ENCODE measurements around the gene PDE1C. TPM values are rescaled to one million over a fixed set of nuclear protein-coding genes. Genes with fewer than 3 reads are reported as not detected.

PDE1C gene
- total and polyA plus RNA-seq, 2 donors (not counting 1 experiment from before 2014, with no cell fraction given): 16.6 to 27.6 TPM

- Histone ChIP-seq H3K79me2 (ENCODE audit: control insufficient read depth, insufficient read depth, low read length) (no peaks in the 10 kb centered on the region), H4K20me1 (ENCODE audit: control insufficient read depth, extremely low read depth, insufficient read depth, low read length) (no peaks in the 10 kb centered on the region), H3K4me1 (ENCODE audit: control insufficient read depth, extremely low read depth, insufficient read depth, low read length) (no peaks in the 10 kb centered on the region), H3K9ac (ENCODE audit: insufficient read depth, low read length) (no peak overlapping the region), H3K27ac (ENCODE audit: insufficient read depth, low read length) (no peak overlapping the region), H3K36me3 (ENCODE audit: control insufficient read depth, insufficient read depth, low read length) (no peaks in the 10 kb centered on the region), H2AFZ (ENCODE audit: low read length) (no peak overlapping the region), H3K9me3 (ENCODE audit: control insufficient read depth, insufficient read depth, low read depth, low read length) (no peaks in the 10 kb centered on the region), H3K27me3 (ENCODE audit: control insufficient read depth, insufficient read depth, low read length) (no peaks in the 10 kb centered on the region), H3K4me3 (replicated peaks in 1 of 4; ENCODE audit: control extremely low read depth in 1 of 4, insufficient read depth in 1 of 4, low read depth in 3 of 4, low read length in 4 of 4) (no peak overlapping the region), H3K4me2 (ENCODE audit: extremely low read depth, insufficient read depth, low read length) (no peak overlapping the region)
- TF ChIP-seq CTCF (conservative IDR thresholded peaks at IDR 0.05 in 1 of 2, IDR thresholded peaks at IDR 0.05 in 1 of 2; ENCODE audit: low read depth in 1 of 2, low read length in 2 of 2): no peak
- TF ChIP-seq EZH2 (IDR thresholded peaks at IDR 0.05; ENCODE audit: low read length, missing control alignments): no peak
- no peak for DNase-seq (ENCODE audit: low read depth in 2 of 2)
These were observed 150.4 kb downstream of the PDE1C start for GRCh38 chr7:31919678-31920369.

GRCh38 chr7:31918706-31919393 lies 151.4 kb downstream of the PDE1C start:
- no peaks in the 10 kb centered on the region for H3K9me3 ChIP-seq (ENCODE audit: control insufficient read depth, insufficient read depth, low read depth, low read length)
- no peaks in the 10 kb centered on the region for H3K36me3 ChIP-seq (ENCODE audit: control insufficient read depth, insufficient read depth, low read length)
- no peak overlapping the region for H3K4me2 ChIP-seq (ENCODE audit: extremely low read depth, insufficient read depth, low read length)
- no peaks in the 10 kb centered on the region for H4K20me1 ChIP-seq (ENCODE audit: control insufficient read depth, extremely low read depth, insufficient read depth, low read length)
- no peaks in the 10 kb centered on the region for H3K27me3 ChIP-seq (ENCODE audit: control insufficient read depth, insufficient read depth, low read length)
- no peaks in the 10 kb centered on the region for H3K4me1 ChIP-seq (ENCODE audit: control insufficient read depth, extremely low read depth, insufficient read depth, low read length)
- H2AFZ ChIP-seq (ENCODE audit: low read length): no peak overlapping the region
- H3K27ac ChIP-seq (ENCODE audit: insufficient read depth, low read length): no peak overlapping the region
- DNase-seq (ENCODE audit: low read depth in 2 of 2): no peak
- no peak overlapping the region for H3K4me3 ChIP-seq (replicated peaks in 1 of 4; ENCODE audit: control extremely low read depth in 1 of 4, insufficient read depth in 1 of 4, low read depth in 3 of 4, low read length in 4 of 4)
- TF ChIP-seq EZH2 (IDR thresholded peaks at IDR 0.05; ENCODE audit: low read length, missing control alignments): no peak
- TF ChIP-seq CTCF (conservative IDR thresholded peaks at IDR 0.05 in 1 of 2, IDR thresholded peaks at IDR 0.05 in 1 of 2; ENCODE audit: low read depth in 1 of 2, low read length in 2 of 2): no peak
- no peak overlapping the region for H3K9ac ChIP-seq (ENCODE audit: insufficient read depth, low read length)
- H3K79me2 ChIP-seq (ENCODE audit: control insufficient read depth, insufficient read depth, low read length): no peaks in the 10 kb centered on the region

- DNase-seq (ENCODE audit: low read depth in 2 of 2): peak in 1 of 2 donors; percentile 58
- Histone ChIP-seq H3K4me3 (replicated peaks in 1 of 4; ENCODE audit: control extremely low read depth in 1 of 4, insufficient read depth in 1 of 4, low read depth in 3 of 4, low read length in 4 of 4) (no peak overlapping the region), H2AFZ (ENCODE audit: low read length) (no peak overlapping the region)
These were observed 153.0 kb downstream of the PDE1C start for GRCh38 chr7:31917256-31917655.

More at GRCh38 chr7:31917256-31917655, 153.0 kb downstream of the PDE1C start:
- no peaks in the 10 kb centered on the region for H3K36me3 ChIP-seq (ENCODE audit: control insufficient read depth, insufficient read depth, low read length)
- no peak overlapping the region for H3K4me2 ChIP-seq (ENCODE audit: extremely low read depth, insufficient read depth, low read length)
- H3K27ac ChIP-seq (ENCODE audit: insufficient read depth, low read length): no peak overlapping the region
- no peaks in the 10 kb centered on the region for H3K27me3 ChIP-seq (ENCODE audit: control insufficient read depth, insufficient read depth, low read length)
- no peaks in the 10 kb centered on the region for H3K4me1 ChIP-seq (ENCODE audit: control insufficient read depth, extremely low read depth, insufficient read depth, low read length)
- H3K9me3 ChIP-seq (ENCODE audit: control insufficient read depth, insufficient read depth, low read depth, low read length): no peaks in the 10 kb centered on the region
- no peak for TF ChIP-seq EZH2 (IDR thresholded peaks at IDR 0.05; ENCODE audit: low read length, missing control alignments)
- no peak for TF ChIP-seq CTCF (conservative IDR thresholded peaks at IDR 0.05 in 1 of 2, IDR thresholded peaks at IDR 0.05 in 1 of 2; ENCODE audit: low read depth in 1 of 2, low read length in 2 of 2)
- no peaks in the 10 kb centered on the region for H3K79me2 ChIP-seq (ENCODE audit: control insufficient read depth, insufficient read depth, low read length)
- H3K9ac ChIP-seq (ENCODE audit: insufficient read depth, low read length): no peak overlapping the region
- H4K20me1 ChIP-seq (ENCODE audit: control insufficient read depth, extremely low read depth, insufficient read depth, low read length): no peaks in the 10 kb centered on the region
